Hepatocyte (in vitro differentiated cells): ENCODE results near the gene DUSP8.
"Not testable (repeated sequence)": the region's sequence is repeated elsewhere in the genome, so short reads cannot be mapped to it uniquely, and the experiment has no call there.

ENCODE experiments used
- CTCF ChIP-seq: fragments of 200-600 bp; sonication (generic); IDR thresholded peaks from 2 replicates; pipeline ENCODE4 v1.5.1; 2016; ENCODE audit warnings: antibody characterized with exemption, mild to moderate bottlenecking; ENCODE audit not compliant: poor library complexity
- EZH2 ChIP-seq: fragments of 200-600 bp; sonication (generic); IDR thresholded peaks from 2 replicates; pipeline ENCODE4 v1.6.1; 2016; ENCODE audit warnings: antibody characterized with exemption, mild to moderate bottlenecking, borderline replicate concordance

- TF ChIP-seq EZH2, CTCF: not testable (repeated sequence)
These were observed 17.3 kb upstream of the DUSP8 start for GRCh38 chr11:1589191-1589963.
